ENCODE measurements around the gene ABHD17A. TPM values are rescaled to one million over a fixed set of nuclear protein-coding genes. Genes with fewer than 3 reads are reported as not detected.

The ABHD17A gene
- total RNA-seq, 4 donors from 2014 or later, result 86.8 to 134 (median 91.4) TPM

- Histone ChIP-seq H3K9me3 (no peaks in the 10 kb centered on the region), H3K36me3 (peaks cover 7 to 8% of the 10 kb centered on the region in 2 donors), H3K27me3 (no peaks in the 10 kb centered on the region), H3K4me3 (replicated peaks in 1 of 3) (no peak overlapping the region), H3K27ac (no peak overlapping the region), H3K4me1 (peaks cover 25 to 47% of the 10 kb centered on the region in 2 donors)
- intact Hi-C loops (cut with DNase I), result no loop called here
- 74 to 87% methylated on average over 40 to 41 of the region's 43 CpGs for WGBS, 2 donors
- DNase-seq, result peak in 1 of 2 donors; percentile 16
- TF ChIP-seq, protein P1, sequence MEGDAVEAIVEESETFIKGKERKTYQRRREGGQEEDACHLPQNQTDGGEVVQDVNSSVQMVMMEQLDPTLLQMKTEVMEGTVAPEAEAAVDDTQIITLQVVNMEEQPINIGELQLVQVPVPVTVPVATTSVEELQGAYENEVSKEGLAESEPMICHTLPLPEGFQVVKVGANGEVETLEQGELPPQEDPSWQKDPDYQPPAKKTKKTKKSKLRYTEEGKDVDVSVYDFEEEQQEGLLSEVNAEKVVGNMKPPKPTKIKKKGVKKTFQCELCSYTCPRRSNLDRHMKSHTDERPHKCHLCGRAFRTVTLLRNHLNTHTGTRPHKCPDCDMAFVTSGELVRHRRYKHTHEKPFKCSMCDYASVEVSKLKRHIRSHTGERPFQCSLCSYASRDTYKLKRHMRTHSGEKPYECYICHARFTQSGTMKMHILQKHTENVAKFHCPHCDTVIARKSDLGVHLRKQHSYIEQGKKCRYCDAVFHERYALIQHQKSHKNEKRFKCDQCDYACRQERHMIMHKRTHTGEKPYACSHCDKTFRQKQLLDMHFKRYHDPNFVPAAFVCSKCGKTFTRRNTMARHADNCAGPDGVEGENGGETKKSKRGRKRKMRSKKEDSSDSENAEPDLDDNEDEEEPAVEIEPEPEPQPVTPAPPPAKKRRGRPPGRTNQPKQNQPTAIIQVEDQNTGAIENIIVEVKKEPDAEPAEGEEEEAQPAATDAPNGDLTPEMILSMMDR (IDR thresholded peaks at IDR 0.05), result no peak
- TF ChIP-seq POLR2A (IDR thresholded peaks at IDR 0.05), result no peak
Measured at GRCh38 chr19:1907563-1908363, 22.5 kb upstream of the ABHD17A start.

- H3K27me3 ChIP-seq, result no peaks in the 10 kb centered on the region
- H3K27ac ChIP-seq, result no peak overlapping the region
- intact Hi-C loops (cut with DNase I), result no loop called here
- 91 to 97% methylated on average over 10 of the region's 10 CpGs for WGBS, 2 donors
- TF ChIP-seq POLR2A (IDR thresholded peaks at IDR 0.05), result no peak
- TF ChIP-seq, protein P1 (IDR thresholded peaks at IDR 0.05), result no peak
- peaks cover 0 to 2% of the 10 kb centered on the region in 2 donors for H3K36me3 ChIP-seq
- H3K4me1 ChIP-seq, result peaks cover 26 to 52% of the 10 kb centered on the region in 2 donors
- H3K9me3 ChIP-seq, result no peaks in the 10 kb centered on the region
- H3K4me3 ChIP-seq (replicated peaks in 1 of 3), result no peak overlapping the region
- no peak for DNase-seq
Measured at GRCh38 chr19:1906985-1907562, 21.8 kb upstream of the ABHD17A start.

DNA sequence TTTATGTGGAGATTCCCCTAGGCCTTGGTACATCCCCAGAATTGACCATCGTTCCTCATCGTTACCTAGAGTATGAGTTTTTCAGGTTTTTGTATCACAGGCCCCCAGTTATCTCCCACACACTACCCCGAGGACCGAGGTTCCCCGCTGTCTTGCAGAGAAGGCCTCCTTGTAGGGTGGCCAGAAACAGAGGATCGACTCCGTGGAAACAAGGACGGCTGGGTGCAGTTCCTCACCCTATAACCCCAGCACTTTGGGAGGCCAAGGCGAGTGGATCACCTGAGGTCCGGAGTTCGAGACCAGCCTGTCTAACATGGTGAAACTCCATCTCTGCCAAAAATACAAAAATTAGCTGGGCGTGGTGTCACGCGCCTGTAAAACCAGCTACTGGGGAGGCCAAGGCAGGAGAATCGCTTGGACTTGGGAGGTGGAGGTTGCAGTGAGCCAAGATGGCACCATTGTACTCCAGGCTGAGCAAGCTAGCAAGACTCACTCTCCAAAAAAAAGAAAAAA is 20.6 kb upstream of the ABHD17A start:
- TF ChIP-seq POLR2A (IDR thresholded peaks at IDR 0.05), result no peak
- TF ChIP-seq, protein P1 (IDR thresholded peaks at IDR 0.05), result no peak
- Histone ChIP-seq H3K4me3 (replicated peaks in 1 of 3) (peak overlapping the region; percentile 16 to 45 (median 28)), H3K27me3 (no peaks in the 10 kb centered on the region), H3K4me1 (peaks cover 26 to 56% of the 10 kb centered on the region in 2 donors), H3K9me3 (no peaks in the 10 kb centered on the region), H3K36me3 (no peaks in the 10 kb centered on the region), H3K27ac (peak overlapping the region; percentile 71 to 99 (median 98))
- DNase-seq, result no peak
- intact Hi-C loops (cut with DNase I), result no loop called here
- WGBS, 2 donors, result 81 to 83% methylated on average over 15 of the region's 15 CpGs

GRCh38 chr19:1905110-1905862 is 20.0 kb upstream of the ABHD17A start, which contains the start of the genes ADAT3 and SCAMP4:
ADAT3 (plus strand) TSS chr19:1905399; CDS start chr19:1912048, 6,649 bp downstream.
SCAMP4 (plus strand) TSS chr19:1905399; CDS start chr19:1915020, 9,621 bp downstream.
- peak within 1 kb of the TSS; percentile 95 to 99 (median 98) for H3K27ac ChIP-seq
- DNase-seq, result peak; percentile 99
- WGBS, 2 donors, result 4 to 5% methylated on average over 18 to 20 of the region's 92 CpGs
- H3K4me3 ChIP-seq (replicated peaks in 1 of 3), result peak within 1 kb of the TSS; percentile 16 to 45 (median 28)
- no peaks in the 10 kb centered on the region for H3K9me3 ChIP-seq
- H3K4me1 ChIP-seq, result peaks cover 26 to 56% of the 10 kb centered on the region in 2 donors
- peak; percentile 55 to 89 for TF ChIP-seq POLR2A (IDR thresholded peaks at IDR 0.05)
- TF ChIP-seq, protein P1 (IDR thresholded peaks at IDR 0.05), result no peak
- no peaks in the 10 kb centered on the region for H3K27me3 ChIP-seq
- H3K36me3 ChIP-seq, result no peaks in the 10 kb centered on the region
- intact Hi-C loops (cut with DNase I), result no loop called here
